Aorta (tissue), 5 donors: ENCODE results near the gene DHRS3. TPM values are rescaled to one million over a fixed set of nuclear protein-coding genes. Genes with fewer than 3 reads are reported as not detected.
A peak's percentile ranks its signal among the peaks of the same experiment; 100 is the strongest.

Experiments used
- ATAC-seq: fragments of 200-7000 bp; cut with Tn5 transposase; one replicate; pipeline ENCODE4 v1.9.1; 2022; ENCODE audit warnings: moderate library complexity; ENCODE audit not compliant: low FRiP score
- DNase-seq, 2 donors: peaks; one replicate each; pipeline ENCODE4 v3.0.0-alpha.2; 2020
- H3K27ac ChIP-seq, 2 donors: one replicate each; pipeline ENCODE4 v1.5.1; 2013; ENCODE audit warnings: low read length in 2 of 2, mild to moderate bottlenecking in 2 of 2, moderate library complexity in 2 of 2, control low read depth in 1 of 2, inconsistent platforms in 1 of 2, low read depth in 1 of 2
- H3K27me3 ChIP-seq, 2 donors: one replicate each; pipeline ENCODE4 v1.6.1; 2013; ENCODE audit warnings: control low read depth in 1 of 2, low read length in 1 of 2, mild to moderate bottlenecking in 1 of 2, moderate library complexity in 1 of 2; ENCODE audit not compliant: insufficient read depth in 2 of 2, control insufficient read depth in 1 of 2
- H3K36me3 ChIP-seq, 2 donors: one replicate each; pipeline ENCODE4 v1.6.1; 2013; ENCODE audit warnings: control low read depth in 1 of 2, low read length in 1 of 2, mild to moderate bottlenecking in 1 of 2; ENCODE audit not compliant: insufficient read depth in 2 of 2, control insufficient read depth in 1 of 2
- H3K4me1 ChIP-seq, 2 donors: one replicate each; pipeline ENCODE4 v1.6.1; 2013; ENCODE audit warnings: low read length in 2 of 2, control low read depth in 1 of 2, mild to moderate bottlenecking in 1 of 2, moderate library complexity in 1 of 2; ENCODE audit not compliant: insufficient read depth in 2 of 2, control insufficient read depth in 1 of 2
- H3K4me3 ChIP-seq, 2 donors: one replicate each; pipeline ENCODE4 v1.5.1; 2013; ENCODE audit warnings: low read length in 2 of 2, control low read depth in 1 of 2, mild to moderate bottlenecking in 1 of 2
- H3K9me3 ChIP-seq: one replicate; pipeline ENCODE4 v1.6.1; 2013; ENCODE audit warnings: mild to moderate bottlenecking, low read length; ENCODE audit not compliant: control insufficient read depth
- WGBS, 2 donors: extraction: QIAGEN DNeasy Blood & Tissue Kit; methylation state at CpG; one replicate each; pipeline ENCODE4 v1.1.7; 2013; 5-methylcytosine and 5-hydroxymethylcytosine counted together
- intact Hi-C, 2 donors: fragments of 100-400 bp; cut with DNase I; formaldehyde crosslinking; loops; one replicate each; pipeline versions ENCODE4 v1.14.2 to v1.15.0; 2022
- polyA plus RNA-seq, 2 donors: library from polyadenylated mRNA; stranded (reverse); fragments of 200-250 nt; gene quantifications; one replicate each; pipeline ENCODE4 v1.2.3, GENCODE V29; 2013
- total RNA-seq, 2 donors: library from RNA; stranded (reverse); fragmentation: NEBNext Ultra II Directional; extraction: Animal tissue kit (Norgen Biotek cat#: 25700); gene quantifications; one replicate each; pipeline ENCODE4 v1.2.1, GENCODE V29; 2021
- donor health status: healthy with polysubstance abuse.
- donor health status: Bipolar disorder and iron deficiency.
- donor health status: DM: no; HTN: no; CAD: no.
- donor health status: DM: no; HTN: no; CAD: no.
- donor health status: DM: yes; HTN: yes; CAD: no.

The DHRS3 gene
- total and polyA plus RNA-seq, 4 donors = 27.5 to 325 (median 87.3) TPM

DNA sequence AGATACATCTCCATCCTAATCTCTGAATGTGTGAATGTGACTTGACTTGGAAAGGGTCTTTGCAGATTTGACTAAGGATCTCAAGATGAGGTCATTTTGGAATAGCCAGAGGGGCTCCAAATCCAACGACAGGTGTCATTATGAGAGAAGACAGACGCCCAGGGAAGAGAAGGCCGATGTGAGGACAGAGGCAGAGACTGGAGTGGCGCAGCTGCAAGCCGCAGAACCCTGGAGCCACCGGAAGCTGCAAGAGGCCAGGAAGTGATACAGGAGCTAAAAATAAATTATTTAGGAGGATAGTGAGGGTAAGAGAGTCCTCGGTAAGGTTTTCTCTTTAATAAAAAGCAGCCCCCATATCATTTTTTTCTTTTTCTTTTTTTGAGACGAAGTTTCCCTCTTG lies 16.1 kb upstream of the DHRS3 start:
- WGBS, 2 donors = 77% methylated on average over 8 of the region's 8 CpGs
- ATAC-seq = no peak
- H3K27me3 ChIP-seq = no peaks in the 10 kb centered on the region
- H3K36me3 ChIP-seq = no peaks in the 10 kb centered on the region
- intact Hi-C loops = no loop called here
- H3K9me3 ChIP-seq = no peaks in the 10 kb centered on the region
- no peak overlapping the region for H3K4me3 ChIP-seq
- H3K27ac ChIP-seq = no peak overlapping the region
- H3K4me1 ChIP-seq = no peaks in the 10 kb centered on the region
- no peak for DNase-seq

DNA sequence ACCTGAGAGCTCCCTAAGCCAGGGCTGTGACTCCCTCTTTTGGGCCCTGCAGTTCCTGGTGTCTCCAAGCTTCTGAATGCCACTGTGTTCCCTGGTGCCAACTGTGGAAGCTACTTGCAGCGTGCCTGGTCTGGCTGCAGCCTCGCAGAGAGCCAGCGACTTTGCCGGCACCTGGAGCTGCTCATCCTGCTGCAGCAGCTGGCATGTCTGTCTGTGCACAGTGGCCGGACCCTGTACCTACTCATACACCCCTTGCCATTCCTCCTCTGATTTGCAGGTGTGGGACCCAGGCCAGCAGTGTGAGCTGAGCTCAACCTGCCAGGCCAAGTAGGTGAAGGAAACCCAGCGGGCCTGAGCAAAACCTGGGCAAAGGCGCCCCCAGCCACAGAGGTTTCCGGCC lies 13.6 kb upstream of the DHRS3 start:
- no peaks in the 10 kb centered on the region for H3K4me1 ChIP-seq
- no peak overlapping the region for H3K4me3 ChIP-seq
- DNase-seq (no peak), ATAC-seq (no peak)
- no peaks in the 10 kb centered on the region for H3K36me3 ChIP-seq
- no peak overlapping the region for H3K27ac ChIP-seq
- 95% methylated on average over 8 of the region's 8 CpGs for WGBS, 2 donors
- intact Hi-C loops = no loop called here
- no peaks in the 10 kb centered on the region for H3K9me3 ChIP-seq
- no peaks in the 10 kb centered on the region for H3K27me3 ChIP-seq

DNA sequence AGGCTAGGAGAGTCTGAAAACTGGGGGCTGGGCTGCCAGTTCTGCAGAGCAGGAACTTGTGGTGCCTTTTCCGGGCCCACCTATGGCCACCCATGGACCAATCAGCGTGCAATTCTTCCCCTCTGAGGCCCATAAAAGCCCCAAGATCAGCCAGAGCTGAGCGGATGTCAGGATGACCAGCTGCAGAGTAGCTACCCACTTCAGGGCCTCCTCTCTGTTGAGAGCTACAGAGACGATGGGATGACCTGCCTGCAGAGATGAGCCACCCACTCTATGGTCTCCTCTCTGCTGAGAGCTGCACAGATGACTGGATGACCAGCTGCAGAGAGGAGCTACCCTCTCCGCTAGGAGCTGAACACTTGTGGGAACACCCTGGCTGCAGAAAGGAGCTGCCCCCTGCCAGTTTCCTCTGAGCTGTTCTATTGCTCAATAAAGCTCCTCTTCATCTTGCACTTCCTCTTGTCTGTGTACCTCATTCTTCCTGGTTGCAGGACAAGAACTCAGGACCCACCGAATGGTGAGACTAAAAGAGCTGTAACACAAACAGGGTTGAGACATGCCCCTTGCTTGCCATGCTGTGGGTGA lies 13.0 kb upstream of the DHRS3 start:
- intact Hi-C loops = no loop called here
- no peak for ATAC-seq
- 76 to 87% methylated on average over 6 of the region's 6 CpGs for WGBS, 2 donors

DNA sequence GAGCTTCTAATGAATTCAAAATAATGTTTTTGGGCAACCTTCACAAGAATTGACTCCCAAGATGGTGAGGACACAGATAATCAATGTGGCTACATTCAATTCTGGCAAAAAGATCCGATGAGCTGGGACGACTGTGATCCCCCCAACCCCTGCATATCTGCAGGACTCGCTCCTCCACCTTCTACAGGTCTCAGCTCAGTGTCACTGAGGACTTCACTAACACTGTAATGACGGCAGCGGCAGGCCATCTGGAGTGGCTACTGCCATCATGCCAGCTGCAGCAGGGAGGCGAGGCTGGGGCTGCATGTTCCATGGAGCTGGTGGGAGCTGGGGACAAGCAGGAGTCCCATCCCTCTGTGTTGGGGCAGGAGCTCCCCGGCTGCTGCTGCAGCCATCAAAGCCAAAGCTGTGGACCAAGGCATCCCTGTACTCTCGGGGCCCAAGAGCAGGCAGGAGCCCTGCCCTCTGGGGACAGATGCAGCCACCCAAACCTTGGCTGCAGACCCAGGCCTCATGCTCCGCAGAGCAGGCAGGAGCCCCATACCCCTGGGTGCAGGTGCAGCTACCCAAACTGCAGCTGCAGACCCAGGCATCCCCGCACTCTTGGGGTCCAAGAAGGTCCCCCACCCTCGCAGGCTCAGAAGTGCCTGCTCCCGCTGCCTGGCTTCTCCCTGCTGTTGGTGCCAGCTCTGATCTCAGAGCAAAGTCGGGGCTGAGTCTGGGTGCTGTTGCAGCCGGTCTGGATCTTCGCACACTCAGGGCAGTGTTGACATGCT lies 12.2 kb upstream of the DHRS3 start:
- no peak for DNase-seq
- no peak overlapping the region for H3K27ac ChIP-seq
- no peak overlapping the region for H3K4me3 ChIP-seq
- no peaks in the 10 kb centered on the region for H3K4me1 ChIP-seq
- no peaks in the 10 kb centered on the region for H3K27me3 ChIP-seq
- H3K9me3 ChIP-seq = no peaks in the 10 kb centered on the region
- intact Hi-C loops = no loop called here
- 58 to 66% methylated on average over 15 of the region's 15 CpGs for WGBS, 2 donors
- no peak for ATAC-seq
- no peaks in the 10 kb centered on the region for H3K36me3 ChIP-seq

More for the DNA sequence above, 13.0 kb upstream of the DHRS3 start:
- Histone ChIP-seq H3K36me3 (no peaks in the 10 kb centered on the region), H3K4me1 (no peaks in the 10 kb centered on the region), H3K4me3 (no peak overlapping the region), H3K27me3 (no peaks in the 10 kb centered on the region), H3K9me3 (no peaks in the 10 kb centered on the region), H3K27ac (no peak overlapping the region)
- no peak for DNase-seq

DNA sequence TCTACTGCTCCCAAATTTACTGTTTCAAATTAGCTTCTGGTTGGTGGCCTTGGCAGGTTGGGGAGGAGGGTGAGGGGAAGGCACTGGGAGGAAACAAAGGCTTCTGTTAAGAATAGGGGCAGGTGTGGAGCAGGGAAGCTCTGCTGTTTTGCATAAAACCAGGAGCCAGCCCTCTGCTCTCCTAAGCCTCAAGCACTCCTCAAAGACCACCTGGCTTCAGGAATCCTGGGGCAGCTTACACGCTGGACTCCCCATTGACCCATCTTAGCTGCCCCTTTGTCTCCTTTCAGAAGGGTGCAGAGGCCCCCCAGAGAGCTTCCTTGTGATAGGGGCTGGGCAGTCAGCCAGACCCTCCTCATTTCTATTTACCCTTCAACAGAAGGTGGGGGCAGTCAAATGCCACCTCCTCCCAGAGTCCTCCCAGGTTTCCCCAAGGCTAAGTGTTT lies 11.5 kb upstream of the DHRS3 start:
- 95 to 100% methylated on average over 1 of the region's 1 CpG for WGBS, 2 donors
- DNase-seq = no peak
- Histone ChIP-seq H3K4me1 (no peaks in the 10 kb centered on the region), H3K36me3 (no peaks in the 10 kb centered on the region), H3K27ac (no peak overlapping the region), H3K4me3 (no peak overlapping the region), H3K27me3 (no peaks in the 10 kb centered on the region), H3K9me3 (no peaks in the 10 kb centered on the region)
- ATAC-seq = no peak
- intact Hi-C loops = no loop called here

DNA sequence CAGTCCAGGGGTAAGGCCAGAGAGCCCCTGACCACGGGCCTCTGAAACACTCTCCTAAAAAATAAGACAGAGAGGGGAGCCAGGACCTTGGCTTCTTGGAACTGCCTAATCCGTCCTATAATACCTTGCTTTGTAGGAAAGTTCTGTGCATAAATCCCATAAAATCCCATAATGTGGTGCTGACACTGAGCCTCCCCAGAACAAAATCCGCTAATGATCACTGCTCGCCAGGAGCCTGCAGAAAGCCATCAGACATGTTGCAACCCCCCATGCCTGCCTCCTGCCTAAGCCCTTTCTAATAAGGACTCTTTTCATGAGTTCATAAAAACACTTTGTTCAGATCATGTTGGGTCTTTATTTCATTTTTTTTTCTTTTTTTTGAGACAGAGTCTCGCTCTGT lies 9.3 kb upstream of the DHRS3 start:
- H3K27me3 ChIP-seq = no peaks in the 10 kb centered on the region
- no peaks in the 10 kb centered on the region for H3K9me3 ChIP-seq
- WGBS, 2 donors = 88 to 92% methylated on average over 5 of the region's 5 CpGs
- peak in 1 of 2 donors; percentile 14 for DNase-seq
- no peak for ATAC-seq
- H3K4me1 ChIP-seq = no peaks in the 10 kb centered on the region
- H3K36me3 ChIP-seq = no peaks in the 10 kb centered on the region
- H3K4me3 ChIP-seq = no peak overlapping the region
- no peak overlapping the region for H3K27ac ChIP-seq
- intact Hi-C loops = no loop called here

DNA sequence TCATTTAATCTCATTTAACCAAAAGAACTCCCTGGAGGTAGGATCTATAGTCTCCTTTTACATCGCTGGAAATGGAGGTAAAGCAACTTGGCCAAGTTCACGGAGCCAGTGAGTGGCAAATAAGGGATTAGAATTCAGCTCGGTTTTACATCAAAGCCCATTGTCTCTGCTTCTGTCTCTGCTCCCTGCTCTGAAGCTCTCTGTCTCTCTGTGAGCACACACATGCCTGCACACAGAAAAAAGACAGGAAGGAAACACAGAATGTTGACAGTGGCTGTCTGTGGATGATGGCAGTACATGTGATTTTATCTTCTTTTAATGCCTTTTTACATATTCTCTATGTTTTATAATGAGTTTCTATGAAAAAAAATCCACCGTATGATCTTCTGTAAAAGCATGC lies 8.9 kb upstream of the DHRS3 start:
- intact Hi-C loops = no loop called here
- no peaks in the 10 kb centered on the region for H3K4me1 ChIP-seq
- ATAC-seq (no peak), DNase-seq (no peak)
- H3K9me3 ChIP-seq = no peaks in the 10 kb centered on the region
- H3K27me3 ChIP-seq = no peaks in the 10 kb centered on the region
- no peak overlapping the region for H3K4me3 ChIP-seq
- WGBS, 2 donors = 80 to 90% methylated on average over 4 of the region's 4 CpGs
- no peak overlapping the region for H3K27ac ChIP-seq
- H3K36me3 ChIP-seq = no peaks in the 10 kb centered on the region

DNA sequence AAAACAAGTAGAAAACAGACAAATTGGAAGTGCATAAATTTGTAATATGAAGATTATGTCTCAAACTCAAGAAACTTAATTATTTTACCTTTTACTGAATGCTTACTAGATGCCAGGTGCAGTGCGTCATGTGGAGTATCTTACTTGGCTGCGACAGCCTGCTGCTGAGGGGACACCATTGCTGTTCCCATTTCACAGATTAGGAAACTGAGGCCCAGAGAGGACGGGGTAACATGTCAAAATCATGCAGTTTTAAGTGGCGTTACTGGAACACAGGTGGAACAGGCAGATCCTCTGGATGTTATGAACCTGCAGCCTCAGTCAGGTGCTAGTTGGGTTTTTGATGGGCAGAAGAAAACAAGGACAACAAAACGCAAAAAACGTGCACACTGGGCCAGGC lies 7.3 kb upstream of the DHRS3 start:
- Histone ChIP-seq H3K27me3 (no peaks in the 10 kb centered on the region), H3K36me3 (no peaks in the 10 kb centered on the region), H3K4me1 (no peaks in the 10 kb centered on the region), H3K9me3 (no peaks in the 10 kb centered on the region), H3K4me3 (no peak overlapping the region), H3K27ac (no peak overlapping the region)
- intact Hi-C loops = no loop called here
- peak in 1 of 2 donors; percentile 3 for DNase-seq
- ATAC-seq = no peak
- WGBS, 2 donors = 91 to 92% methylated on average over 6 of the region's 6 CpGs

DNA sequence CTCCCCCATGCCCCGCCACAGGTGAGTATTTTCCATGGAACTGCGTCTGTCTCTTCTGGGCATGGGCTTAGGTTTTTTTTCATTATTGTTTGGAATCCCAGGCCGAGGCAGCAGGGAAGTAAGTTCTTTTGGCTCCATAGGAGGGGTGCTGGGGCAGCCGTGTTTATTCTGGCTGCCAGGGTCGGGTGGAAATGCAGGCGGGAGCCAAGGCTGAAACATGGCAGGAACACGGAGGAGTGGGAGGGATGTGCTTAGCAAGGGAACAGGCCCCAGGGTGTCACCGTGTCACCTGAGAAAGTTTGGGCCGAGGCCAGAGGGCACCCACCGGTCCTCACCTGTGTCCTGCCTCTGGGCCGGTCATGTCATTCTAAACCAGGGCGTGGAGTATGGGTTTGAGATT lies 4.5 kb upstream of the DHRS3 start:
- H3K27ac ChIP-seq = peak overlapping the region; percentile 48 to 84
- DNase-seq (peak; percentile 66 to 81), ATAC-seq (no peak)
- WGBS, 2 donors = 6 to 9% methylated on average over 12 of the region's 12 CpGs
- no peaks in the 10 kb centered on the region for H3K4me1 ChIP-seq
- H3K36me3 ChIP-seq = no peaks in the 10 kb centered on the region
- H3K27me3 ChIP-seq = no peaks in the 10 kb centered on the region
- intact Hi-C loops = loop anchor here in 1 of 2 donors (1.0 to 5.0 kb wide), 2 partner anchors 306 to 345 kb away; no protein-coding TSS in a partner anchor
- no peak overlapping the region for H3K4me3 ChIP-seq
- H3K9me3 ChIP-seq = no peaks in the 10 kb centered on the region
